HepG2 (cell line): ENCODE measurements around the gene ANKRD11. TPM values are rescaled to one million over a fixed set of nuclear protein-coding genes. Genes with fewer than 3 reads are reported as not detected.
A peak's percentile ranks its signal among the peaks of the same experiment; 100 is the strongest.

ENCODE experiments used
- ATF2 ChIP-seq: sonication (generic); formaldehyde crosslinking; IDR thresholded peaks from 2 replicates; pipeline ENCODE4 v1.4.0; 2020; ENCODE audit warnings: missing genetic modification reagents
- DPF2 ChIP-seq: sonication (generic); formaldehyde crosslinking; IDR thresholded peaks from 2 replicates; pipeline ENCODE4 v1.4.0; 2020; ENCODE audit warnings: mild to moderate bottlenecking, low read depth, missing genetic modification reagents, borderline replicate concordance
- E2F2 ChIP-seq: sonication (generic); formaldehyde crosslinking; IDR thresholded peaks from 2 replicates; pipeline ENCODE4 v1.4.0; 2020; ENCODE audit warnings: missing genetic modification reagents, borderline replicate concordance
- JUN ChIP-seq: sonication (generic); formaldehyde crosslinking; IDR thresholded peaks from 2 replicates; pipeline ENCODE4 v1.4.0; 2020; ENCODE audit warnings: mild to moderate bottlenecking, missing genetic modification reagents
- KIAA2018 ChIP-seq: sonication (generic); formaldehyde crosslinking; IDR thresholded peaks from 2 replicates; pipeline ENCODE4 v1.5.0; 2020; ENCODE audit warnings: mild to moderate bottlenecking, missing genetic modification reagents, borderline replicate concordance
- KMT2B ChIP-seq: IDR thresholded peaks from 2 replicates; pipeline ENCODE4 v1.6.1; 2016; ENCODE audit warnings: missing genetic modification reagents, missing compliant biosample characterization
- PAF1 ChIP-seq: IDR thresholded peaks from 2 replicates; pipeline ENCODE4 v1.6.1; 2016; ENCODE audit warnings: missing genetic modification reagents, missing compliant biosample characterization
- RAD51 ChIP-seq: fragments of 450-650 bp; IDR thresholded peaks from 2 replicates; pipeline ENCODE4 v1.6.1; 2016; ENCODE audit warnings: borderline replicate concordance
- RFX5 ChIP-seq: IDR thresholded peaks from 2 replicates; pipeline ENCODE4 v1.6.1; 2011; ENCODE audit warnings: low read depth, low read length, improper control_type of control experiment
- SUZ12 ChIP-seq: fragments of 150-350 bp; IDR thresholded peaks from 2 replicates; pipeline ENCODE4 v1.6.1; 2014; ENCODE audit warnings: low read depth, low read length
- ZNF280B ChIP-seq: sonication (generic); formaldehyde crosslinking; IDR thresholded peaks from 2 replicates; pipeline ENCODE4 v1.5.0; 2020; ENCODE audit warnings: missing genetic modification reagents, mild to moderate bottlenecking, borderline replicate concordance
- ZNF296 ChIP-seq: sonication (generic); formaldehyde crosslinking; conservative IDR thresholded peaks from 2 replicates; pipeline ENCODE4 v1.5.0; 2020; ENCODE audit warnings: mild to moderate bottlenecking, missing genetic modification reagents
- ZNF639 ChIP-seq: conservative IDR thresholded peaks from 2 replicates; pipeline ENCODE4 v1.6.1; 2018; ENCODE audit warnings: missing genetic modification reagents
- ZNF747 ChIP-seq: sonication (generic); formaldehyde crosslinking; IDR thresholded peaks from 2 replicates; pipeline ENCODE4 v1.8.1; 2023; ENCODE audit warnings: missing genetic modification reagents, mild to moderate bottlenecking, borderline replicate concordance
- polyA plus RNA-seq, 8 experiments: library from polyadenylated mRNA; depleted of rRNA in 3 of 8; stranded (reverse) in 7 of 8; unstranded in 1 of 8; fragments of >200 nt; fragmentation: Illumina TruSeq in 4 of 8; extraction: Trizol in 4 of 8; gene quantifications; 2 replicates each; pipeline versions ENCODE4 v1.2.1 to v1.2.3, GENCODE V29; 2011 to 2016; ENCODE audit warnings: low read depth in 4 of 8, missing spikeins in 1 of 8, mixed read lengths in 1 of 8; ENCODE audit not compliant: insufficient read depth in 1 of 8
- total RNA-seq, 5 experiments: library from RNA; depleted of rRNA; stranded (reverse); fragments of >200 nt; fragmentation: Illumina TruSeq; extraction: Trizol; gene quantifications; 2 replicates each; pipeline ENCODE4 v1.2.3, GENCODE V29; 2016; ENCODE audit warnings: low read depth in 1 of 5

ANKRD11 gene
- total and polyA plus RNA-seq, 2 of the 13 experiments (the other 11 are each of a cell fraction or from before 2014, with no cell fraction given), result 21.4 to 38.4 TPM

GRCh38 chr16:89393738-89394406 is 96.5 kb downstream of the ANKRD11 start (continued):
- TF ChIP-seq ZNF747 (CRISPR knock-in tag) (no peak), PAF1 (no peak), ZNF639 (CRISPR knock-in tag) (no peak), ZNF280B (CRISPR knock-in tag) (peak; percentile 41; the same call in 1 of the 2 replicates), ATF2 (peak; percentile 33; the same call in 1 of the 2 replicates), E2F2 (no peak), RFX5 (no peak), KMT2B (CRISPR knock-in tag) (no peak), SUZ12 (no peak), ZNF296 (CRISPR knock-in tag) (no peak), RAD51 (no peak), JUN (CRISPR knock-in tag) (no peak), KIAA2018 (CRISPR knock-in tag) (no peak), DPF2 (CRISPR knock-in tag) (no peak)
